Adrenal gland (tissue), 12 donors: ENCODE measurements around the gene IL17A. TPM values are rescaled to one million over a fixed set of nuclear protein-coding genes. Genes with fewer than 3 reads are reported as not detected.

Experiments used
- DNase-seq, 7 donors: peaks; one replicate each; pipeline ENCODE4 v3.0.0-alpha.2; 2019 to 2020
- H3K27ac ChIP-seq, 5 donors: fragments of 200-600 bp; sonication (generic) in 4 of 5; 1 replicate in 3 of 5; 2 replicates in 2 of 5; pipeline versions ENCODE4 v1.5.1 to v1.8.0; 2016 to 2020; ENCODE audit warnings: mild to moderate bottlenecking in 1 of 5
- H3K27me3 ChIP-seq: fragments of 200-600 bp; 2 replicates; pipeline ENCODE4 v1.8.0; 2021
- H3K36me3 ChIP-seq, 2 donors: fragments of 200-600 bp; replicated peaks in 1 of 2; 1 replicate in 1 of 2; 2 replicates in 1 of 2; pipeline versions ENCODE4 v1.5.1 to v1.8.0; 2018 to 2022
- H3K4me1 ChIP-seq, 2 donors: fragments of 200-600 bp; replicated peaks in 1 of 2; 1 replicate in 1 of 2; 2 replicates in 1 of 2; pipeline versions ENCODE4 v1.5.1 to v1.8.0; 2018 to 2021
- H3K4me3 ChIP-seq, 4 donors: fragments of 200-600 bp; sonication (generic) in 3 of 4; one replicate each; pipeline ENCODE4 v1.5.1; 2016 to 2018
- H3K9me3 ChIP-seq, 3 donors: fragments of 200-600 bp; sonication (generic) in 1 of 3; replicated peaks in 1 of 3; 1 replicate in 2 of 3; 2 replicates in 1 of 3; pipeline versions ENCODE4 v1.5.1 to v1.8.0; 2016 to 2021
- CTCF ChIP-seq, 6 experiments: fragments of 450-650 bp in 4 of 6; fragments of 200-600 bp in 2 of 6; sonication (generic) in 1 of 6; IDR thresholded peaks; 1 replicate in 5 of 6; 2 replicates in 1 of 6; pipeline versions ENCODE4 v1.5.1 to v1.8.0; 2016 to 2021; ENCODE audit warnings: antibody characterized with exemption in 6 of 6, mild to moderate bottlenecking in 2 of 6, moderate library complexity in 1 of 6
- POLR2A ChIP-seq, 2 donors: fragments of 450-650 bp; IDR thresholded peaks; one replicate each; pipeline ENCODE4 v1.6.1; 2017; ENCODE audit warnings: antibody characterized with exemption in 2 of 2, mild to moderate bottlenecking in 2 of 2, moderate library complexity in 1 of 2
- WGBS, 4 donors: extraction: QIAGEN DNeasy Blood & Tissue Kit in 2 of 4; methylation state at CpG; one replicate each; pipeline versions ENCODE4 v1.1.5 to v1.1.7; 2013 to 2017; 5-methylcytosine and 5-hydroxymethylcytosine counted together
- intact Hi-C, 2 donors: fragments of 100-400 bp; cut with DNase I; formaldehyde crosslinking; loops; one replicate each; pipeline versions ENCODE4 v1.14.1 to v1.15.0; 2022 to 2023
- polyA plus RNA-seq, 3 donors: library from polyadenylated mRNA; stranded (reverse); fragments of 200-250 nt in 2 of 3; fragments of 350-450 nt in 1 of 3; fragmentation: Illumina TruSeq in 1 of 3; extraction: RNeasy Lipid Tissue Mini Kit (QIAGEN cat#74804) in 1 of 3; gene quantifications; one replicate each; pipeline ENCODE4 v1.2.3, GENCODE V29; 2013 to 2014
- total RNA-seq, 9 donors: library from RNA; depleted of rRNA in 4 of 9; stranded (reverse); fragments of >200 nt in 4 of 9; fragments of 120-200 nt in 1 of 9; fragmentation: NEBNext Ultra II Directional in 1 of 9; extraction: Animal tissue kit (Norgen Biotek cat#: 25700) in 1 of 9; gene quantifications; one replicate each; pipeline versions ENCODE4 v1.1.0 to v1.2.4, GENCODE V29; 2013 to 2023
- donor health status: healthy with polysubstance abuse.
- donor health status: Bipolar disorder and iron deficiency.
- donor health status: DM: yes; HTN: yes; CAD: no.
- donor health status: DM: no; HTN: no; CAD: no.
- donor health status: DM: no; HTN: no; CAD: no.
- donor health status: DM: yes; HTN: yes; CAD: no.

Gene IL17A
- total and polyA plus RNA-seq, 12 donors = not detected

GRCh38 chr6:52187098-52187497 is 923 bp downstream of the IL17A start:
- Histone ChIP-seq H3K4me1 (no peaks in the 10 kb centered on the region), H3K27ac (no peak overlapping the region), H3K9me3 (no peaks in the 10 kb centered on the region), H3K36me3 (no peaks in the 10 kb centered on the region), H3K4me3 (no peak overlapping the region), H3K27me3 (no peaks in the 10 kb centered on the region)
- TF ChIP-seq CTCF (IDR thresholded peaks at IDR 0.05) (no peak), POLR2A (IDR thresholded peaks at IDR 0.05) (no peak)
- DNase-seq = no peak
- intact Hi-C loops = no loop called here
- WGBS, 4 donors = 82 to 93% (median 85%) methylated on average over 1 of the region's 1 CpG

GRCh38 chr6:52189974-52190373 is 3.8 kb downstream of the IL17A start:
- no peak for TF ChIP-seq POLR2A (IDR thresholded peaks at IDR 0.05)
- TF ChIP-seq CTCF (IDR thresholded peaks at IDR 0.05) = no peak
- Histone ChIP-seq H3K27ac (no peak overlapping the region), H3K36me3 (no peaks in the 10 kb centered on the region), H3K9me3 (no peaks in the 10 kb centered on the region), H3K4me3 (no peak overlapping the region), H3K4me1 (no peaks in the 10 kb centered on the region), H3K27me3 (no peaks in the 10 kb centered on the region)
- 74 to 89% (median 75%) methylated on average over 2 of the region's 2 CpGs for WGBS, 4 donors
- DNase-seq = no peak
- intact Hi-C loops = no loop called here

- DNase-seq = no peak
- Histone ChIP-seq H3K4me1 (no peaks in the 10 kb centered on the region), H3K9me3 (no peaks in the 10 kb centered on the region), H3K4me3 (no peak overlapping the region), H3K27me3 (no peaks in the 10 kb centered on the region), H3K36me3 (no peaks in the 10 kb centered on the region), H3K27ac (no peak overlapping the region)
- intact Hi-C loops = no loop called here
- 62 to 76% (median 67%) methylated on average over 3 of the region's 3 CpGs for WGBS, 4 donors
- no peak for TF ChIP-seq POLR2A (IDR thresholded peaks at IDR 0.05)
- no peak for TF ChIP-seq CTCF (IDR thresholded peaks at IDR 0.05)
These were observed 4.2 kb downstream of the IL17A start for GRCh38 chr6:52190409-52190808.

- no peak for DNase-seq
- no peak overlapping the region for H3K4me3 ChIP-seq
- intact Hi-C loops = no loop called here
- H3K27ac ChIP-seq = no peak overlapping the region
- H3K9me3 ChIP-seq = no peaks in the 10 kb centered on the region
- TF ChIP-seq CTCF (IDR thresholded peaks at IDR 0.05) (no peak), POLR2A (IDR thresholded peaks at IDR 0.05) (no peak)
- WGBS, 4 donors = 42 to 51% (median 50%) methylated on average over 3 of the region's 3 CpGs
- no peaks in the 10 kb centered on the region for H3K36me3 ChIP-seq
- no peaks in the 10 kb centered on the region for H3K27me3 ChIP-seq
- no peaks in the 10 kb centered on the region for H3K4me1 ChIP-seq
These were observed 5.6 kb downstream of the IL17A start for GRCh38 chr6:52191824-52192223.
